HG02884 (cell line): ENCODE measurements around the gene DNMT3A.

Source experiments
- ATAC-seq: cut with Tn5 transposase; IDR thresholded peaks from one replicate; pipeline ENCODE4 v1.9.1; 2021; ENCODE audit warnings: mild to moderate bottlenecking, moderate library complexity; ENCODE audit not compliant: unreplicated experiment

DNMT3A gene

DNA sequence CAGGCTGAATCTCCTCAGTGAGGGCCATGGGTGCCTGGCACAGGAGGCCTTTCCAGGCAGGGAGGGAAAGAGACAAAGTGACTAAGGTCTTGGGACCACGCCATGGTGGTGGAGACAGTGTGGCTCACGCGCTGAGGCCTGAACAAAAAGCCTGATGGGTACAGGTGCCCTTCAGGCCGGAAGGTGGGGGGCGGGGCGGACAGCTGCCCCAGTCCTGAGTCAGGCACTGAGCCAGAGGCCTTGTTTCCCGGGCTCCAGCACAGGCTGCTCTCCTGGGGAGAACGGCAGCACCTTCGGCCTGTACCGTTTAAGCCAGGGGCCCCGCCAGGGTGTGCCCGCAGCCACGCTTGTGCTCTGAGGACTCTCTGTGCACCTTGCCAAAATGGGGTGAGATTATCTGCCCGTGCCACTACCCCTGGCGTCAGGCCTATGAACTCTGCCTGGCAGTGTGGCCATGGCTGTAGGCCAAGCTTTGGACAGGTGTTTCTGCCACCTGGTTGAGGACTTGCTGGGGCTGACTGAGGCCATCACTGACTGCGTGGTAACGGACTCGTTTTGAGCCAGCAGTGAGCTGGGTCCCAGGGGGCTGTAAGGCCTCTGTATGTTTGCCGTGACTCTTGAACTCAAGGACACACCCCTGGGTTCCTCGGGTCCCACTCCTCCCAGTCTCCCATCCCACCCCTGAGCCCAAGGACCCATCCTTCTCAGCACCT is 31.7 kb upstream of the DNMT3A start:
- no peak for ATAC-seq

DNA sequence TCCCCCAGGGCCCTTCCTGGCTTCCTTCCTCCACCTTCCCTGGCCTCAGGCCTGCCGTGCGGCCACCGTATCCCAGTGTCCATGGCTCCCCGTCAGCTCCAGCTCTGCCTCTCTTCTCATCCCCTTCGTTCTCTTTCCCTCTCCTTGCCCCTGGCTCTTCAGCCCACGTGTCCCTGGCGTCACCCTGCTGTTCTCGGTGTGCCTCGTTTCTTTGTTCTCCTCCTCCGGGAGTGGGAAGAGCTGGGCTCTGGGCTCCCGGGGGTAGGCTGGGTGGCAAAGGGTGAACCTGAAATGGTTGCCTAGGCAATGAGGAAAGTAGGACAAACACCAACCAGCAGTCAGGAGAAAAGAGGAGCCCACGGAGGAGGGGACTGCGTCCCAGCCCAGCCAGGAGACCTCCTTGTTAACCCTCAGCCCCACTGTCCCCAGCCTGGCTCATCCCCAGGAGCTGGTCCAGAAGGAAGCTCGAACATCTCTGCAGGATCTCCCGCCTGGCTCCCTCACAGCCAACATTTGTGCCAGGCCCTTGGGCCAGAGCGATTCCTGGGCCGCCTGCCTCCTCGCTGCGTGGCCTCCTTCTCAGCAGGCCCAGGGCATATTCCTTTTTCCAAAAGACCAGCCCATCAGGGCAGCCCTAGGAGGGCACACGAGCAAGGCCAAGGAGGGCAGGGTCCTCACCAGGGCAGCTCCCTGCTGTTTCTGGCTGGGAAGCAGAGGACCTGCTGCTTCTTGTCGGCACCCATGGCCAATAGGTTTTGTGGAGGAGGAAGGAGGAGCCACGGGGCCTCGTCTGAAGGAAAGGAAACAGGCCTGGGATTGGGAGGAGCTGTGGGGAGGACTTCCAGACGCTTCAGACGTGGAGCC is 30.9 kb upstream of the DNMT3A start:
- no peak for ATAC-seq

DNA sequence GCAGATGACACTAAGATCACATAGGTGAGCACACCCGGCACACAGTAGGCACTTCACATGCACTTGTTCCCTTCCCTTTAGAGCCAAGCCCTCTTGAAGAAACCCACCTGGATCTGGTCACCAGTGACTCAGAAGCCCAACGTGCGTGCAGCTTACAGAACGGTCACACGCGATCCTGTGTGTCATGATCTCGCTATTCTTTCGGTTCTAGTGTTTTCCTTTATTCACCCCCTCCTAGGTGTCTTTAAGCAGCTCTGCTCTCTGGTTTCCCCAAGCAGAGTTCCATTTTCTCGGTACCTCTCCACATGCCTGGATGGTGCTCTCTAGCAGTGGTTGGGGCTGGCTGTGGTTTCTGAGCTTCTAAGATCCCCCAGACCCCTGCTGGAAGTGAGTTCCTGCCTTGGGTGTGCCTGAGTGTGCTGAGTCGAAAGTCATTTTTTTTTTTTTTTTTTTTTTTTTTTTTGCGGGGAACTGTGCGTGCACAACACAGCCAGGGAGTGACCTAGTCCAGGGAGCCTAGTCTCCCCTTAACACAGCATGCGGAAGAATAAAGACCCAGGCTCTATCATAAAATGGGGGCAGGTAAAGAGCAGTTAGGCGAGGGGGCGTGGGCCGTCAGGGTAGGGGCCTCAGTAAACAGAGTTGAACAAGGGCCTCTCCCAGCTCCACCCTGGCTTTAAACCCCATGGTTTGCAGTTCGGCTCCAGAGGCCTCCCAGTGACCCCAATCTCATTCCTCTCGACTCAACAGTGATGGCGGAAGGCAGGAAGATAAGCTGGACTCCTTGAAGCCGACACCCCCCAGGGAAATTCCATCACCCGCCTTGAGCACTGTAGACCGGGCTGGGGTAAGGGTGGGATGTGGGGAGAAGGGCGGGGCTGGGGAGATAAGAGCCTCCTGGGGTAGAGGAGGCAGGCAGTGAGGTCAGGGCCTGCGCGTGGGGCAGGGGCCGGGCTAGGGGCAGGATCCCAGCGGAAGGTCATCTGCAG is 29.8 kb upstream of the DNMT3A start:
- ATAC-seq, result no peak

DNA sequence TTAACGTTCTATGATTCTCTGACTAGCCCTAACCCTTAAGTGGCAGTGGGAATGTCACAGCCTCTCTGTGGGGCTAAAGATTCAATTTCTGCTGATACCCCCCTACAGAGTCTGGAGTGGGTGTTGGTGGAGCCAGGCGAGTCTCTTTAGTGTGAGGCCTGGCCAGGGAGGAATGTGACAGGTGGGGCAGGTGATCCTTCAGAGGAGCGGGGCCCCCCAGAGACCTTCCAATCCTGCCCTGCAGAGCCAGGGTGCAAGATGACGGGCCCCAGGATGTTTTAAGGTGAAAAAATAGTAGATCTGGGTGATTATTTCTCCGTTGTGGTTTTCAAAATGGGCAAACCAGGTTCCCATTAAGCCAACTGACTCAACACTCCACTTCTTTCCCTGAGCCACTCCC is 28.2 kb upstream of the DNMT3A start:
- no peak for ATAC-seq

DNA sequence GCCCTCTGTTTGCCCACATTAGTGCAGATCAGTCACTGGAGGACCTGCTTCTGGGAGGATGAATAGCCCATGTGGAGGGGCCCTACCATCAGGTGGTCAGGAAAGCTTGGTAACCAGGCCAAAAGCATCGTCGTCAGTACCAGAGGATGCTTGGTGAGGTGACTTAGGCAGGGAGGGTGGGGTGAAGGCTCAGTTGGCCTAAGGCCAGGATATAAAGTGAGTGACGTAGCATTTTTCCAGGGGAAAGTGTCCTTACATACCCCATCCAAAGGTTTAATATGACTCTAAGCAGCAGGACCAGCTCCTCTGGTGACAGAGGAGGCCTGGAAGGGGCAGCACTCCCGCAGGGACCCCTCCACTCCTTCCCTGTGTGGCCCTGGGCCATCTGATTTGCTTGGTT is 27.7 kb upstream of the DNMT3A start:
- ATAC-seq, result no peak

DNA sequence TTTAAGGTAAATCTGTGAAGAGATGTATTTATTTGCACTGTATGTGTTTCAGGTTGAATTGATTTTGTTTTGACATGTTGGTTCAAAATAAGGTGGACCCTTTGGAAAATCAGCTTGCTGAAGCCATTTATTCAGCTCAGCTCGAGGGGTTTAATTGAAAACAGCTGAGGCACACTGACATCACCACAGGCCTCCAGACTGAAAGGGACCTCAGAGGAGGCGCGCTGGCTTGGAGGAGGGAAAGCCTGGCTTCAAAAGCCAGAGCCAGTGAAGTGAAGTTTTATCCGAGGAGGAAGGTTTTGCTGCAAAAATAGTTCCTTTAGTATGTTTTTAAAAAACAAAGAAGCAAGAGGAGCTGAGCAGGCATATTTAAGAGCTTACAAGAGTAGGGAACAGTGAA is 26.9 kb upstream of the DNMT3A start:
- no peak for ATAC-seq

DNA sequence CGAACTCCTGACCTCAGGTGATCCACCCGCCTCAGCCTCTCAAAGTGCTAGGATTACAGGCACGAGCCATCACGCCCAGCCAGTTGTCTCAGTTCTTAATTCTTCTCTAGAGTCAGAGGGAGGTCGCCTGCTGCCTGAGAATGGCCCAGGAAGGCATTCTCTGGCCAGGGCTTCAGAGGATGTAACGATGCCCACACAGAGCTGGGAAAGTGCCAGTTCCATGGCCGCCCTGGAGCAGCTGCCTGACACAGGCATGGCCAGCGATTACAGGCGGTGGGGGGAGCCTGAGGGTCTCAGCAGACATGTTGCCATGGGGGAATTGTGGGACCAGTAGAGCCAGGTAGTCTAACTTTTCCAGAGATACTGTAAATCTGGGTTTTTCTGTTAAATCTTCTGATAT is 25.6 kb upstream of the DNMT3A start:
- no peak for ATAC-seq

DNA sequence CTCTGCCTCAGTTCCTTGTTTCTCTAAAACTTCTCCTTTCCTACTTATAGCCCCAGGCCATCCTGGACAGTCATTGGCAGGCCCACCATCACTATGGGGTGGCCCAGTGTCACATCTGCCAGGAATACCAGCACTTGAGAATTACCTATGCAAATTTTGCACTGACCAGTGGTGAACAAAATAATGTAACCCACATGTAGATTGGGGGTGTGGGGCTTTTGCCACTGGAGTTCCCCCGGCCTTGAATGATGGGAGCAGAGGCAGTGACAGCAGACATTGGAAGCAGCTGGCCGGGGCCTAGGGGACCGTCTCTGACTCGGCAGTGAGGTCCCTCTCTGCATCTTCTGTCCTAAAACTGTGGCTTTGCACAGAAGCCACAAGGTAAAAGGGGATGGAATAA is 24.9 kb upstream of the DNMT3A start:
- no peak for ATAC-seq

DNA sequence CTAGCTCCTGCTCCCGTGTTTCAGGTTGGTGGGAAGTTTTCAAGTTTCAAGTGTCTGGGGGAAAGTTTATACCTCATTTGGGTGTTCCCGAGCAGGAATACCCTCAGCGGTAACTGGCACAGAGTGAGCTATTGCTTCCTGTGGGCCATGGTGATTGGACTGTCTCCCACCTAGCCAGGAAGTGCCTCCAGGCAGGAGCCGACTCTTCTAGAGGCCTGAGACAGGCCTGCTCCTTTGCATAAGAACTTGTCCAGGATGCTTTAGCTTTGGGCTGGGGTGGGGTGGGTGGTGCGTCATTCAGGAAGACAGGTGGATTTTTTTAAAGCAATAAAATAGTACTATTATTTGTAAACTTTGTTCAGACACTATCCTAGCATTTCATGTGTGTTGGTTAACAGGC is 23.5 kb upstream of the DNMT3A start:
- ATAC-seq, result no peak

DNA sequence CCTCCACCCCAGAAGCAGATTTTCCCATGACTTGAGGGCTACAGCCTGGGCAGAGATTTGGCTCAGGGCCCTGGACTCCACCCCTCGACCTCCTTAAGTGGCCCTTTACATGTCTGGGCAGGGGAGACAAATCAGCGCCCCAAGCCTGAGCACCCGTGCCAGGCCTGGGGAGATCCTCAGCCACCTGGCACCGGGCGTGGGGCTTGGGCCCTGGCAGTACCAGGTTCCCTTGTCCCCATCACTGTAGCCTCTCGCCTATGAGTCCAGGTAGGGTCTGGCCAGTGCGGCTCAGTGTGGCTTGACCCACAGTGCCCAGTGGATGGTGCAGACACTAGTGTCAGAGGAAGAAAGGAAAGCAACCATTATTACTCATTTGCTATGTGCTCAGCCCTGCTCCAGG is 22.0 kb upstream of the DNMT3A start:
- no peak for ATAC-seq

DNA sequence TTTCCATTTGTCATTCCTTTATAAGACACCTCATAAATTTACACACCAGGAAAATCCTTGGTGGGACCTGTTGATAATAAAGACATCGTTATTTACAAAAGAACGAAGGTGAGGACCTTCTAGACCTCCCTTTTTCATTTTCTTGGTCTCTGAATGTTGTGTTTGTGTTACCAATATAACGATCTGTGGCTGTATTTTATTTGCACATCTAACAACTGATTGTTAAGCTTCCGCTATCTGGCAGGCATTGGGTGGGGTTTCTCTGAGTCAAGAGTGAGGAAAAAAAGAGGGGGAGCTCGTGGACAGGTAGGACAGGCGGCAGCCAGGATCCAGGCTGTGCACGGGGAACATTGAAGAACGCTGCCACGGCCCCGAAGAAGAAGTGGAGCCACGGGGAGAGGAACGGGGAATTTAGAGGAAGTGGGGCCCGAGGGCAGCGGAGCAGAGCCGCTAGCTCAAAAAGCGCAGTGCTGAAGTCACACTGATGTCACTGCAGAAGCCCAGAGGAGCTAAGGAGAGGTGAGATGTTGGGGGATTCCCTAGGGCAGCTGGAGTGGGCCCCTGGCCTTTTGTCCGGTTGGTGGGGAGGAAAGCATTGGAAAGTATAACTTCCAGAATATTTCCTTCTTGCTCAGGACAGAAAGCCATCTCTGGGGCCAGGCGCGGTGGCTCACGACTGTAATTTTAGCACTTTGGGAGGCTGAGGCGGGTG is 20.9 kb upstream of the DNMT3A start:
- peak; percentile 59 for ATAC-seq

DNA sequence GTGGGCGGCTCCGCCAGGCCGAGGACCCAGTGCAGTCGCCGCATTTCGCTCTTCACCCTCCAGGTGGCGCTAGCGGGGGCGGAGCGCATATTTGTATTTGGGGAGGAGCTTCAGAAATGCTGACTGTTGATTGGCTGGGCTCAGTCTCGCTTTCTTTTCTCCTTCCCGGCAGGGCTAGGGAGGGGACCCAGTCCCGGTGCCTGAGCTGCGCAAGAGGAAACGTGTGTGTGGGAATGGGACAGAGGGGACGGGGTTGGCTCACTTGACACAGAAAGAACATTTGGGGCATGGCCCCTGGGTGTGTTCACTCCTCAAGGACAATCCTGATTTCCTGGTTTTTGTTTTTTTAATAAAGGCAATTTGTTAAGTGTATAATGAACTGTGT is 20.3 kb upstream of the DNMT3A start:
- peak; percentile 78 for ATAC-seq

DNA sequence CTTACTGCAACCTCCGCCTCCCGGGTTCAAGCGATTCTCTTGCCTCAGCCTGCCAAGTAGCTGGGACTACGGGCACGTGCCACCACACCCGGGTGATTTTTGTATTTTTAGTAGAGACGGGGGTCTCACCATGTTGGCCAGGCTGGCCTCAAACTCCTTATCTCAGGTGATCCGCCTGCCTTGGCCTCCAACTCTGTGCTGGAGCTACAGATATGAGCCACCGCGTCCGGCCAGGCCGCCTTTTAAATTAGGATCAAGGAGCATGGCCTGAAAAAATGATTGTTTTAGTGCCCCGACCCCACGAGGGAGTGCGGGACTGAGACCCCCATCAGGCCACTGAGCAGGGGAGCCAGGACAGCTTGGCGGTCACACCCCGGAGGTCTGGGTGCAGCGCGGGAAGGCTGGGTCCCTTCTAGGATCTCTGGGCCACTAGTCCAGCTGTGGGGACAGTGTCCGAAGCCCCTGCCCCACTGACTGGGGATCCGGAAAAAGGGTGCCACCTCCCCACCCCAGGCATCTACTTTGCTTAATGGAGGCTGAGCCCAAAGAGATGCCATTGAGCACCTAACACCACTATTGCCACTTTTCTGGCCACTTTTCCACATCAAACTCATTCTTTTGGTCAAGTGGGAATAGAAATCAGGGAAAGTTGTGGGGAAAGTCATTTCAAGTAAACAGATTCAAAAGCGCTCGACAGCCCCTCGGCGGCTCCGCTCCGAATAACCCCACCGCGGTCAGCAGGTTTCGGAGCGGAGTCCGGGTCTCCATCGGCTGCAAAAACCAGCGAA is 19.7 kb upstream of the DNMT3A start:
- ATAC-seq, result no peak

DNA sequence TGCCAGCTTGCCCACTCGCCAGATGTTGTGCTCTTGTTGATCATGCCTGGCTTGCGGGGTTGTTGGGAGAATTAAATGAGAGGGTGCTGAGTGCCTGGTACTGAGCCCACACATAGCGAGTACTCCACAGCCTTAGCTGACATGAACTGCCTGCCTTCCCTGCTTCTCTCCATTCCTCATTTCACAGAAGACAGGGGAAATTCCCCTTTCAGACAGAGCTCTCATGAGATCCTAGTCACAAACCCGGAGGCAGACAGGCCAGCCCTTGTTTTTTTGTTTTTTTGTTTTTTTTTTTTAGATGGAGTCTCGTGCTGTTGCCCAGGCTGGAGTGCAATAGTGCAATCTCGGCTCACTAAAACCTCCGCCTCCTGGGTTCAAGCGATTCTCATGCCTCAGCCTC is 17.1 kb upstream of the DNMT3A start:
- ATAC-seq, result no peak

DNA sequence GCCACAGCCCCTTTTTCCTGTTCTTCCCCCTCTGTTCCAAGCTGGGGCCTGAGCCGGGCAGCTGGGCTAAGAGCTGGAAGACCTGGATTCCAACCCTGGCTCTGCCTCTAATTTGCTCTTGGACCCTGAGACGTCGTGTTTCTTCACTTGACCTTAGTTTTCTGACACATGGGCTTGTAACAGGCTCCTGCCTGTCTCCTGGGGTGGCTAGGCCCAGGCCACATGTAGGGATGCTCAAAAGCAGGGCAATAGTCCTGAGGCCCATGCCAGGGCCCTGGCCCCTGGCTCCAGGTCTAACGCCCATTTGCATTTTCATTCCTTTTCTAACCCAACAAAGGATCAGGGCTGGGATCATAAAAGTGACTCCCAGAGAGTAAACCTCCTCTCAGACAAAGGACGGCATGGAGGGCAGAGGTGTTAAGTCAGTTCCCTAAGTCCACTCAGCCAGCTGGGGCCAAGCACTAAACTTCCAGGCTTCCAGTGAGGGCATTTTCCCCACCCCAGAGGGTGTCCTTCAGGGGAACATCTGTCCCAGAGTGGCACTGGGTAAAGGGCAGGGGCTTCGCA is 16.6 kb upstream of the DNMT3A start:
- ATAC-seq, result no peak

DNA sequence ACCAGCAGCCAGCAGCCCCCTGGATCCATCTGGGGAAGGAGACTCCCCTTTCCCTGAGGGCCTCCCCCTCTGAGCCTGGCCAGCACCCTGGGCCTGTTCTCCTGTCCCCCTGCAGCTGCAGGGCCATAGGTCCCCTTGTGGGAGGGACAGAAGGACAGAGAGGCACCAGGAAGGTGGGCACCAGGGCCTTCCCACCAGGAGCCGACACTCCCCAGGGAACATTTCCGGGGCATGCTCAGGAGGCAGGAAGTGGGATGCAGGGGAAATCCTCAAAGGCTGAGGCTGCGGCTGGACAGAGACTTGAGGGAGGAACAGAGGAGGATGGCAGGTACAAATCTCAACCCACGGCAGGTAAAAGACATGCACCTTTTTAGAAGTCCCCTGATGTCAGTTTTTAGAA is 14.4 kb upstream of the DNMT3A start:
- no peak for ATAC-seq

DNA sequence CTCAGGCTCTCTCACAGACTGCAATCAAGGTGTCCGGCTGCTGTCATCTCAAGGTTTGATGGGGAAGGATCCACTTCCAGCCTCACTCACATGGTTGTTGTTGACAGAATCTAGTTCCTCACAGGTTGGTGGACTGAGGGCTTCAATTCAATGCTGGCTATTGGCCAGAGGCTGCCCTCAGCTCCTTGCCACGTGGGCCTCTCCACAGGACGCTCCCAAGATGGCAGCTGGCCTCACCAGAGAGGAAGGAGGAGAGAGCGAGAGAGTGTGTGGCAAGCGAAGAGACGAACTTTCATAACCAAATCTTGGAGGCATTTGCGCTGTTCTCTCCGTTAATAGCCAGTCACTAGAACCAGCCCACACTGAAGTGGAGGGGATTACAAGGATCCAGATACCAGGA is 13.5 kb upstream of the DNMT3A start:
- ATAC-seq, result no peak

DNA sequence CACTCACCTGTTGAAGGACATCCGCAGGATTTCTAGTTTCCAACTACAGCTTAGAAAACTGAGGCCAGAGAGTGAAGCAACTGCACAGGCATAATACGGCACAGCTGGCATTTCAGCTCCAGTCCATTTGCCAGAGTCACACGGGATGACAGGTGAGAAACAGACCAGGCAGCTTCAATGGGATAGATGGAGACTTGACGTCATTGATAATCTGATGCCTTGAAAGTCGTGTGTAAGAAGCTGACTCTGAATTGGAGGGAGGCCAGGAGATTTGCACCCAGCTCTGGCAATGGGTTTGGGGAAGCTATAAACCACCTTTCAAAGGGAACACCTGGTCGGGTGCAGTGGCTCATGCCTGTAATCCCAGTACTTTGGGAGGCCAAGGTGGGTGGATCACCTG is 12.4 kb upstream of the DNMT3A start:
- no peak for ATAC-seq

DNA sequence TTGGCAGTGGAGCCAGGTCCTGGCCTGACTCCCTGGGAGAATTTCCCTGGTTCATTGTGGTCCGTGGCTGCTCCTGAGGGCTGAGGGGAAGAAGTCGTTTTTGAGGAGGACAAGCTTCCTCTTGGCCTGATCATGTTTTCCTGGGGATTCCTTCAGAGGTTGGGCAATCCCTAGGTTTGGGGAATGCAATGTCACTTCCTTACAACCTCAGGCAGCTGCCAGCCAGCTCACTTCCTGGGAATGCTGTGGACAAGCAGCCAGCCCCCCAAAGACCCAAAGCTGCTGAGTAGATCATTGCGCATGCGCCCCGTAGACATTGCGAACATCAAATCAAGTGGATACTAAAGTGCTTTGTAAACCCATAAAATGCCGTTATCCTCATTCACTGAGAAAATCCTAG is 7.7 kb upstream of the DNMT3A start:
- no peak for ATAC-seq

DNA sequence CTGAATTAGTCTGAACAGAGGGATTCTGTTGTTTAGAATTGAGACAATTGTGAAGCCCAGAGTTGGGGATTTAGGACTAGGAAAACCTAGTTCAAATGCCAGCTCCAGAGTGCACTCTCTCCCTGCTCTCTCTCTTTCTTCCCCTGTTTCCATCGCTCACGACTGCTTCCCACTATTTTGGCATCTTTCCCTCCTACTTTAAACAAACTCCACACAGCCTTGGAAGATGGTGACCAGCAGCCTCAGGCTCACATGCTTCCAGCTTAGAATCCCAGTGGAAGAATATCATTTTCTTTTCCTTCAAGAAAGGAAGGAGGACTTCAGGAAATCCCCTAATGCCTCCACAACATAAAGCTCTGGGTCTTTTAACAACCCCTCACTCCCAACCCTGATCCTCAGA is 6.1 kb upstream of the DNMT3A start:
- no peak for ATAC-seq
